ENCODE data around the gene CERS2.

CERS2 gene

DNA sequence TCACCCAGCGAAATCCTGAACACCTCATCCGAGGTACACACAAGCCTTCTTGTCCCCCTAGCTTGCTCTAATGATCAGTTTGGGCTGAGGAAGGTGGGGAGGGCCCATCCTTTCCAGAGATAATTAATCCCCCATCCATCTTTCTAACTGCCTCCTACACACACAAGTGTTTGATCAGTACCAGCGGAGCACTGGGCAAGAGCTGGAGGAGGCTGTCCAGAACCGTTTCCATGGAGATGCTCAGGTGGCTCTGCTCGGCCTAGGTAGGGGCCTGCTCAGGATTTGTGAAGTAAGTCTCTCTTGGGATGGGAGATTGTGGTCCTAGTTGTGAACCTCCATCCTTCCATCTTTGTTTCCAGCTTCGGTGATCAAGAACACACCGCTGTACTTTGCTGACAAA is 13.3 kb upstream of the CERS2 start:
- H3K36me3 ChIP-seq (ENCODE audit: control insufficient read depth, insufficient read depth, low read length), result no peaks in the 10 kb centered on the region
- TF ChIP-seq, protein P1, sequence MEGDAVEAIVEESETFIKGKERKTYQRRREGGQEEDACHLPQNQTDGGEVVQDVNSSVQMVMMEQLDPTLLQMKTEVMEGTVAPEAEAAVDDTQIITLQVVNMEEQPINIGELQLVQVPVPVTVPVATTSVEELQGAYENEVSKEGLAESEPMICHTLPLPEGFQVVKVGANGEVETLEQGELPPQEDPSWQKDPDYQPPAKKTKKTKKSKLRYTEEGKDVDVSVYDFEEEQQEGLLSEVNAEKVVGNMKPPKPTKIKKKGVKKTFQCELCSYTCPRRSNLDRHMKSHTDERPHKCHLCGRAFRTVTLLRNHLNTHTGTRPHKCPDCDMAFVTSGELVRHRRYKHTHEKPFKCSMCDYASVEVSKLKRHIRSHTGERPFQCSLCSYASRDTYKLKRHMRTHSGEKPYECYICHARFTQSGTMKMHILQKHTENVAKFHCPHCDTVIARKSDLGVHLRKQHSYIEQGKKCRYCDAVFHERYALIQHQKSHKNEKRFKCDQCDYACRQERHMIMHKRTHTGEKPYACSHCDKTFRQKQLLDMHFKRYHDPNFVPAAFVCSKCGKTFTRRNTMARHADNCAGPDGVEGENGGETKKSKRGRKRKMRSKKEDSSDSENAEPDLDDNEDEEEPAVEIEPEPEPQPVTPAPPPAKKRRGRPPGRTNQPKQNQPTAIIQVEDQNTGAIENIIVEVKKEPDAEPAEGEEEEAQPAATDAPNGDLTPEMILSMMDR (IDR thresholded peaks at IDR 0.05; ENCODE audit: insufficient read depth, low read length, poor library complexity, severe bottlenecking), result no peak
- no peaks in the 10 kb centered on the region for H3K27me3 ChIP-seq (replicated peaks; ENCODE audit: control insufficient read depth, insufficient read depth, low read length)
- no peak for DNase-seq (ENCODE audit: extremely low read depth, insufficient read length)
- no peak overlapping the region for H3K4me3 ChIP-seq (replicated peaks; ENCODE audit: low read depth, low read length)

DNA sequence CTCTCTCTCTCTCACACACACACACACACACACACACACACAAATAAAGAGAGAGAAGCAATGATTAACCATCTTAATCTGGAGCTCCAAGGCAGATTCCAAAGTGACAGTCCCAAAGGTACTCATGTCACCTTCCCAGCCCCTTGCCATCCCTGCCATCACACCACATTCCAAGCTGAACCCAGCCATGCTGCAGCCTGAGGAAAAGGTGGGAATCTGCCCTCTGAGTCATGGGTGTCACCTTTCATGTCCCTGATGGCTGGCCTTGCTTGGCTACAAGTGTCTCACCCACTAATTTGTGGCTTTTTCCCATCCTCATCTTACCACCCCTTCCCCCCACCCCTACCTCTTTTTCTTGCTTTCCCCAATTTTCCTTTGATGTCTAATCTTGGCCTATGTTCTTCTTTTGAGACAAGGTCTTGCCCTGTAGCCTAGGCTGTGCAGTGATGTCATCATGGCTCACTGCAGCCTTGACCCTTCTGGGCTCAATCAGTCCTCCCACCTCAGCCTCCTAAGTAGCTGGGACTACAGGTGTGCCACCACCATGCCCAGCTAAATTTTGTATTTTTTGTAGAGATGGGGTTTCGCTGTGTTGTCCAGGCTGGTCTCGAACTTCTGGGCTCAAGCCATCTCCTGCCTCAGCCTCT is 10.7 kb upstream of the CERS2 start:
- Histone ChIP-seq H3K27me3 (replicated peaks; ENCODE audit: control insufficient read depth, insufficient read depth, low read length) (no peaks in the 10 kb centered on the region), H3K36me3 (ENCODE audit: control insufficient read depth, insufficient read depth, low read length) (no peaks in the 10 kb centered on the region), H3K4me3 (replicated peaks; ENCODE audit: low read depth, low read length) (no peak overlapping the region)
- DNase-seq (ENCODE audit: extremely low read depth, insufficient read length), result no peak
- TF ChIP-seq, protein P1 (IDR thresholded peaks at IDR 0.05; ENCODE audit: insufficient read depth, low read length, poor library complexity, severe bottlenecking), result no peak

DNA sequence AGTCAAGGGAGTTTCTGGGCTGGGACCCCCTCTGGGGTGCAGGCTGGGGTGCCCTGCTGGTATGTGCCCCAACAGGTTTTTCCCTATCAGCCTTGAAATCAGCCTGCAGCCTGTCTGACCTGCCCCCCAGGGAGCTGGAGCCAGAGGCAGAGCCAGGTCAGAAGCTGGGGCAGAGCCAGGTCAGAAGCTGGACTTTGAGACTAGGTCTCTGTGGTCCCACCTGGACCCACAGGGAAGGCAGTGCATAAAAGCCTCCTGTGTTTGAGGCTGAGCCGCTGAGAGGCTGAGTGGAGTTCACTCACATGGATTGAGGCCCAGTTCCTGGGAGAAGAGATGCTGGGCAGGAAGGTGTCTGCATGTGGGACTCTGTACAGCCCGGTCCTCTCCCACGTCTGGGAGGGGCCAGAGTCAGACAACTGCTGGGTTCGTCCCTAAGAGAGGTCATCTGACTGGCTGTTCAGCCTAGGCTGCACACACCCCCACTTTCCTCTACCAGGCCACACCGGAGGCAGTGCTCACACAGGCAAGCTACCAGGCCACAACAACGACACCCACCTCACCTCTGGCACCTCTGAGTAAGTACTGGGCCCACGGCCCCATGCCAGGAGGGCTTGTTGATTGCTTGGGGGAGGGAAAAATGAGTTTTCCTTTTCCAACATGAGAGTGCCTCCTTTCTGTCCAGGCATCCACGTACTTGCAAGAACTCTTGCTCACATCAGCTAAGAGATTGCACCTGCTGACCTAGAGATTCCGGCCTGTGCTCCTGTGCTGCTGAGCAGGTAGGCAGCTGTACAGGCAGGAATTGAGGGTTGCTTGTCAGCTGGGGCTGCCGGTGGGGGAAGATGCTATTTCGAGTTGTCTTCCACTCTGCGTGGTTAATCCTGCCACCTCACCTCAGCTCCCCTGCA is 7.4 kb upstream of the CERS2 start, which contains the start of gene ANXA9:
ANXA9 (plus strand) TSS at position 488 of the 908 bp plus-strand sequence. CDS start 814 bp downstream, outside the sequence.
- Histone ChIP-seq H3K36me3 (ENCODE audit: control insufficient read depth, insufficient read depth, low read length) (no peaks in the 10 kb centered on the region), H3K4me3 (replicated peaks; ENCODE audit: low read depth, low read length) (no peak within 1 kb of the TSS), H3K27me3 (replicated peaks; ENCODE audit: control insufficient read depth, insufficient read depth, low read length) (no peaks in the 10 kb centered on the region)
- TF ChIP-seq, protein P1 (IDR thresholded peaks at IDR 0.05; ENCODE audit: insufficient read depth, low read length, poor library complexity, severe bottlenecking), result no peak
- no peak for DNase-seq (ENCODE audit: extremely low read depth, insufficient read length)

DNA sequence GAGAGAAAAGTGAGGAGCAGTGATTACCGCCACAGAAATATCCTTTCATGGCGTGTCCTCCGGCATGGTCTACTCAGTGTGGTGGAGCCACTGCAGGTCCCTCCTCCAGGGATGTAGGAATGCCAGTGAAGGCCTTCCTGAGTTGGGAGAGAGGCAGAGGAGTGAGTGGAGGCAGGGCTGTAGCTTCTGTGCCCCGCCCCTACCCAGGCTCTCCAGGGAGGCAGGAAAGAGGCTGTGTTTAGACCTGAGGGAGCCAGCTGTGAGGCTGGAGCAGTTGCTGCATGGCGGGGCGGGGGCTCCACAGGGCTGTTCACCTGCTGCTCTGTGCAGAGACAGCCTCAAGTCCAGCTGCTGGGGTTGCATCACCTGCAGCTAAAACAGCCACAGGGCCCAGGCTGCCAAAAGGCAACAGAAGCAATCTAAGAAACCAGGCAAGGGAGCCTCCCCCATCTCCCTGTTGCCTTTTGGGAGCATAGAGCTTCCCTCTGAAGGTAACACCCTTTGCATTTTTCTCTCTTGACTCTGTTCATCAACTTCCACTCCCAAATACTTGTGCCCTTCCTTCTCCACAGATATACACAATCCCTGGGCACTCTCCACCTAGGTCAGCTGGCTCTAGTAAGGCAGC is 6.7 kb upstream of the CERS2 start:
- Histone ChIP-seq H3K4me3 (replicated peaks; ENCODE audit: low read depth, low read length) (no peak overlapping the region), H3K27me3 (replicated peaks; ENCODE audit: control insufficient read depth, insufficient read depth, low read length) (no peaks in the 10 kb centered on the region), H3K36me3 (ENCODE audit: control insufficient read depth, insufficient read depth, low read length) (no peaks in the 10 kb centered on the region)
- DNase-seq (ENCODE audit: extremely low read depth, insufficient read length), result no peak
- TF ChIP-seq, protein P1 (IDR thresholded peaks at IDR 0.05; ENCODE audit: insufficient read depth, low read length, poor library complexity, severe bottlenecking), result no peak

DNA sequence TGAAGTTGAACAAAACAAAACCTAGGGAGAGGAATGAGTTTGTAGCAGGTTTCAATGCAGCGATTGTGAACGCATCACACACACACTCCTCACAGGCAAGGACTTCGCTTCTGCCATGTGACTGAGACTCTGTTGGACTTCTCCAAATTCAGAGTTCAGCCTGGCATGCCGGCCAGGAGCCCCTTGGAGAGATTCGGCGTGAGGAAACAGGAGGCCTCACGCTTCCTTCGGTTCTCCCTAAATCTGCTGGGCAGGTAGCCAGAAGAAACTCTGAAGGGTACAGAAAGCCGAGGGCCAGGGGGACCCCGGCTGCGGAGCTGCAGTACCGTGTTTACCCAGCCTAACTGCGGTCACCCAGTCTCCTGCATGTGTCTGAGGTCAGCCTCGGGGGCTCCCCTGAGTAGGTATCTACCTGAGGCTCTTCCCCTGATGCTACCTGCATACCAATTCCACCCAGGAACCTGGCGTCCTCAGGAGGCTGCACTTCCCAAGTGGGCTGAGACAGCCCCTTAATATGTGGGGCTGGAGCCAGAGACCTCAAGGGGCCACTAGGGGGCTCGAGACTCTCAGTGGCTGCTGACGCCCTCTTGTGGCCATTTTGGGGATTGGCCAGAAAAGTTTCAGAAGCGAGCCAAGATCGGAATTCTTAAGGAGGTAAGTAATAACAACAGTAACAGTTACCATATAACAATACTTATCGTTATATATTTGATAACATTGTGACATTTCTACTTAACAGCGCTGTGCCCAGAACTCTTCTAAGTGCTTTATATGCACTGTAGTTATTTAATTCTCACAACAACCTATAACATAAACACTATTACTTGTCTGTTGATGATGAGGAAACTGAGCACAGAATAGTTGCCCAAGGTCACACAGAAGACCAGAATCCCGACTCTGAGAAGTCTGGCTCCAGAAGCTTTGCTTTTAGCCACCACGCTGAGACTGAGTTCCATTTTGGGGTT is 4.7 kb upstream of the CERS2 start:
- no peaks in the 10 kb centered on the region for H3K36me3 ChIP-seq (ENCODE audit: control insufficient read depth, insufficient read depth, low read length)
- no peaks in the 10 kb centered on the region for H3K27me3 ChIP-seq (replicated peaks; ENCODE audit: control insufficient read depth, insufficient read depth, low read length)
- TF ChIP-seq, protein P1 (IDR thresholded peaks at IDR 0.05; ENCODE audit: insufficient read depth, low read length, poor library complexity, severe bottlenecking), result peak; percentile 100
- no peak overlapping the region; the same call in 1 of the 2 replicates for H3K4me3 ChIP-seq (replicated peaks; ENCODE audit: low read depth, low read length)
- DNase-seq (ENCODE audit: extremely low read depth, insufficient read length), result peak; percentile 74

Measured in GM06990 (cell line).